ENCODE measurements around the gene RIOX2. TPM values are rescaled to one million over a fixed set of nuclear protein-coding genes. Genes with fewer than 3 reads are reported as not detected.

RIOX2 gene
- polyA plus RNA-seq, 3 donors = 15.3 to 18.7 (median 18.3) TPM

GRCh38 chr3:97967966-97968365 is 4.3 kb downstream of the RIOX2 start:
- no peak for DNase-seq
- Mint-ChIP-seq H3K4me3 (no peak overlapping the region), H3K4me1 (peaks cover 31% of the 10 kb centered on the region), H3K9me3 (no peaks in the 10 kb centered on the region), H3K27me3 (ENCODE audit: low read depth in 3 of 3) (no peaks in the 10 kb centered on the region), H3K36me3 (peaks cover 17 to 27% of the 10 kb centered on the region in 2 donors), H3K27ac (no peak overlapping the region)
- no peaks in the 10 kb centered on the region for H3K9me3 ChIP-seq (replicated peaks in 1 of 2; ENCODE audit: control insufficient read depth in 1 of 2, insufficient read depth in 1 of 2, low read length in 2 of 2)
- 100% methylated on average over 3 of the region's 8 CpGs for WGBS (ENCODE audit: insufficient coverage)
- no peak overlapping the region for H3K4me3 ChIP-seq (replicated peaks in 1 of 3; ENCODE audit: low read depth in 2 of 3, low read length in 3 of 3)
- peaks cover 19 to 33% of the 10 kb centered on the region in 2 donors for H3K36me3 ChIP-seq (replicated peaks in 1 of 2; ENCODE audit: control insufficient read depth in 1 of 2, insufficient read depth in 2 of 2, low read length in 2 of 2)
- peaks cover 30% of the 10 kb centered on the region for H3K79me2 ChIP-seq (ENCODE audit: insufficient read depth, low read length)
- H3K27me3 ChIP-seq (ENCODE audit: control insufficient read depth in 2 of 2, insufficient read depth in 2 of 2, low read length in 2 of 2) = no peaks in the 10 kb centered on the region
- TF ChIP-seq CTCF (IDR thresholded peaks at IDR 0.05) = no peak
- no peak overlapping the region for H2AFZ ChIP-seq (ENCODE audit: insufficient read depth, low read depth, low read length, poor library complexity, severe bottlenecking)
- H3K4me2 ChIP-seq (replicated peaks; ENCODE audit: extremely low read depth, low read length, poor library complexity, severe bottlenecking) = no peak overlapping the region
- H3K9ac ChIP-seq (ENCODE audit: insufficient read depth, low read length, poor library complexity, severe bottlenecking) = no peak overlapping the region
- peaks cover 27% of the 10 kb centered on the region for H4K20me1 ChIP-seq (ENCODE audit: insufficient read depth, low read length)
- intact Hi-C loops (cut with micrococcal nuclease) = no loop called here
- H3K4me1 ChIP-seq (ENCODE audit: control insufficient read depth in 1 of 2, insufficient read depth in 2 of 2, low read length in 2 of 2) = peaks cover 17 to 21% of the 10 kb centered on the region in 2 donors
- no peak overlapping the region for H3K27ac ChIP-seq (ENCODE audit: low read depth in 1 of 2, low read length in 2 of 2)

- intact Hi-C loops (cut with micrococcal nuclease) = no loop called here
- Histone ChIP-seq H3K4me3 (replicated peaks in 1 of 3; ENCODE audit: low read depth in 2 of 3, low read length in 3 of 3) (no peak overlapping the region), H2AFZ (ENCODE audit: insufficient read depth, low read depth, low read length, poor library complexity, severe bottlenecking) (no peak overlapping the region), H3K27me3 (ENCODE audit: control insufficient read depth in 2 of 2, insufficient read depth in 2 of 2, low read length in 2 of 2) (no peaks in the 10 kb centered on the region), H3K9me3 (replicated peaks in 1 of 2; ENCODE audit: control insufficient read depth in 1 of 2, insufficient read depth in 1 of 2, low read length in 2 of 2) (no peaks in the 10 kb centered on the region), H3K36me3 (replicated peaks in 1 of 2; ENCODE audit: control insufficient read depth in 1 of 2, insufficient read depth in 2 of 2, low read length in 2 of 2) (peaks cover 33 to 64% of the 10 kb centered on the region in 2 donors), H3K4me1 (ENCODE audit: control insufficient read depth in 1 of 2, insufficient read depth in 2 of 2, low read length in 2 of 2) (peaks cover 22 to 27% of the 10 kb centered on the region in 2 donors), H3K79me2 (ENCODE audit: insufficient read depth, low read length) (peaks cover 5% of the 10 kb centered on the region), H3K4me2 (replicated peaks; ENCODE audit: extremely low read depth, low read length, poor library complexity, severe bottlenecking) (no peak overlapping the region), H3K27ac (ENCODE audit: low read depth in 1 of 2, low read length in 2 of 2) (no peak overlapping the region), H3K9ac (ENCODE audit: insufficient read depth, low read length, poor library complexity, severe bottlenecking) (no peak overlapping the region), H4K20me1 (ENCODE audit: insufficient read depth, low read length) (peaks cover 17% of the 10 kb centered on the region)
- Mint-ChIP-seq H3K27ac (no peak overlapping the region), H3K36me3 (peaks cover 47 to 49% of the 10 kb centered on the region in 2 donors), H3K27me3 (ENCODE audit: low read depth in 3 of 3) (no peaks in the 10 kb centered on the region), H3K4me1 (peaks cover 30% of the 10 kb centered on the region), H3K4me3 (no peak overlapping the region), H3K9me3 (no peaks in the 10 kb centered on the region)
- 100% methylated on average over 1 of the region's 8 CpGs for WGBS (ENCODE audit: insufficient coverage)
- no peak for DNase-seq
- no peak for TF ChIP-seq CTCF (IDR thresholded peaks at IDR 0.05)
Measured at GRCh38 chr3:97960993-97961766, 11.1 kb downstream of the RIOX2 start.

Data from CD14-positive monocyte (primary cell).